Ascending aorta (tissue), 2 donors: ENCODE measurements around the gene LRRC10. TPM values are rescaled to one million over a fixed set of nuclear protein-coding genes. Genes with fewer than 3 reads are reported as not detected.

Source experiments
- DNase-seq, 2 donors: peaks; one replicate each; pipeline ENCODE4 v3.0.0-alpha.2; 2019; ENCODE audit warnings: low spot score in 2 of 2
- H3K27ac ChIP-seq, 2 donors: fragments of 200-600 bp; sonication (generic); one replicate each; pipeline ENCODE4 v1.5.1; 2016 to 2017; ENCODE audit warnings: mild to moderate bottlenecking in 1 of 2
- H3K27me3 ChIP-seq: fragments of 200-600 bp; sonication (generic); one replicate; pipeline ENCODE4 v1.5.1; 2017
- H3K36me3 ChIP-seq, 2 donors: fragments of 200-600 bp; sonication (generic); one replicate each; pipeline ENCODE4 v1.5.1; 2016
- H3K4me1 ChIP-seq, 2 donors: fragments of 200-600 bp; sonication (generic); one replicate each; pipeline ENCODE4 v1.5.1; 2016 to 2017; ENCODE audit warnings: mild to moderate bottlenecking in 1 of 2
- H3K4me3 ChIP-seq, 2 donors: fragments of 200-600 bp; sonication (generic); one replicate each; pipeline ENCODE4 v1.5.1; 2016 to 2017; ENCODE audit warnings: mild to moderate bottlenecking in 1 of 2
- H3K9me3 ChIP-seq, 2 donors: fragments of 200-600 bp; sonication (generic); one replicate each; pipeline ENCODE4 v1.5.1; 2016
- CTCF ChIP-seq, 3 experiments: fragments of 200-600 bp in 2 of 3; fragments of 450-650 bp in 1 of 3; sonication (generic) in 2 of 3; IDR thresholded peaks; one replicate each; pipeline ENCODE4 v1.5.1; 2016 to 2019; ENCODE audit warnings: antibody characterized with exemption in 3 of 3, mild to moderate bottlenecking in 1 of 3, moderate library complexity in 1 of 3
- intact Hi-C: fragments of 100-400 bp; cut with DNase I; formaldehyde crosslinking; loops from one replicate; pipeline ENCODE4 v1.15.1; 2023
- total RNA-seq: library from RNA; depleted of rRNA; stranded (reverse); fragments of >200 nt; gene quantifications from one replicate; pipeline ENCODE4 v1.1.0, GENCODE V29; 2016

The LRRC10 gene
- total RNA-seq, 1 donor from 2014 or later = not detected

- Histone ChIP-seq H3K9me3 (no peaks in the 10 kb centered on the region), H3K4me3 (no peak overlapping the region), H3K36me3 (peaks cover 5 to 20% of the 10 kb centered on the region in 2 donors), H3K4me1 (no peaks in the 10 kb centered on the region), H3K27me3 (no peaks in the 10 kb centered on the region), H3K27ac (no peak overlapping the region)
- no peak for TF ChIP-seq CTCF (IDR thresholded peaks at IDR 0.05)
- no peak for DNase-seq
- intact Hi-C loops = no loop called here
Observed at GRCh38 chr12:69566603-69567002, 44.1 kb downstream of the LRRC10 start.

GRCh38 chr12:69563166-69563762 lies 47.4 kb downstream of the LRRC10 start:
- Histone ChIP-seq H3K36me3 (peaks cover 5 to 10% of the 10 kb centered on the region in 2 donors), H3K4me3 (no peak overlapping the region), H3K4me1 (peaks cover 0 to 3% of the 10 kb centered on the region in 2 donors), H3K27me3 (no peaks in the 10 kb centered on the region), H3K9me3 (no peaks in the 10 kb centered on the region), H3K27ac (no peak overlapping the region)
- intact Hi-C loops = no loop called here
- TF ChIP-seq CTCF (IDR thresholded peaks at IDR 0.05) = no peak
- DNase-seq = no peak

Other genes starting within 250 kb of the LRRC10 start
- gene FRS2, start 140.5 kb downstream of the LRRC10 start, total RNA-seq = 37.7 TPM
- gene CCT2, start 25.4 kb downstream of the LRRC10 start, total RNA-seq = 65.0 TPM
- not detected for gene BEST3, start 88.4 kb upstream of the LRRC10 start, total RNA-seq
- gene RAB3IP, start 128.0 kb upstream of the LRRC10 start, total RNA-seq = 17.2 TPM
- gene MYRFL, start 214.3 kb upstream of the LRRC10 start, total RNA-seq = not detected